Sigmoid colon (tissue), 4 donors: ENCODE data around the gene CCNDBP1.

Experiments used
- EP300 ChIP-seq, 4 donors: sonication (generic); formaldehyde crosslinking; IDR thresholded peaks; one replicate each; pipeline ENCODE4 v1.6.1; 2017; ENCODE audit warnings: antibody characterized with exemption in 4 of 4
- POLR2A ChIP-seq, 2 donors: fragments of 450-650 bp; IDR thresholded peaks; one replicate each; pipeline ENCODE4 v1.6.1; 2016; ENCODE audit warnings: antibody characterized with exemption in 2 of 2, mild to moderate bottlenecking in 2 of 2, moderate library complexity in 2 of 2

DNA sequence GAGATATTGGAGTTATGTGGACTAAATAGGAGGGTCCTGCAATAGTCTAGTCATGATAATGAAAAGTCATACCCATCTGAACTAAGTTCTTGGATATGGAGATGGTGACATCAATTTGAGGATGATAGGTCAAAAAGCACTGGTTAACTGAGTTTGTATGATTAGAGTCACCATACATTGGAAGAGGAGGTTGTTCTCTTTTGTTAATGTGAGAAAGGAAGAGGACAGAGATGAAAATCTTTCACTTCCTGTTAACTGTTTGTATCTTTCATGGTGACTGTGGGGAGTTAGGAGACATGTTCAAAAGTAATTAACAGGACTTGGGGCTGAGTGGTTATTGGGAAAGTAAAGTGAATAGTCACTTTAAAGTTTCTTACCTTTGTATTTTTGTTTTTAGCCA, 40.7 kb upstream of the CCNDBP1 start:
- TF ChIP-seq POLR2A (IDR thresholded peaks at IDR 0.05) (no peak), EP300 (IDR thresholded peaks at IDR 0.05) (no peak)
